Vagina (tissue), 2 donors: ENCODE measurements around the gene ISOC2. TPM values are rescaled to one million over a fixed set of nuclear protein-coding genes. Genes with fewer than 3 reads are reported as not detected.

ENCODE experiments used
- DNase-seq, 2 donors: peaks; one replicate each; pipeline ENCODE4 v3.0.0-alpha.2; 2017; ENCODE audit errors: extremely low spot score in 2 of 2
- H3K27ac ChIP-seq: fragments of 200-600 bp; sonication (generic); one replicate; pipeline ENCODE4 v1.5.1; 2019
- H3K27me3 ChIP-seq: fragments of 200-600 bp; sonication (generic); one replicate; pipeline ENCODE4 v1.5.1; 2019
- H3K36me3 ChIP-seq, 2 donors: fragments of 200-600 bp; sonication (generic); one replicate each; pipeline ENCODE4 v1.5.1; 2017 to 2019
- H3K4me1 ChIP-seq: fragments of 200-600 bp; sonication (generic); one replicate; pipeline ENCODE4 v1.5.1; 2019
- H3K4me3 ChIP-seq, 2 donors: fragments of 200-600 bp; sonication (generic); 1 replicate in 1 of 2; 2 replicates in 1 of 2; pipeline ENCODE4 v1.5.1; 2016 to 2019
- H3K9me3 ChIP-seq: fragments of 200-600 bp; sonication (generic); one replicate; pipeline ENCODE4 v1.5.1; 2019
- CTCF ChIP-seq, 3 experiments: fragments of 450-650 bp in 2 of 3; fragments of 200-600 bp in 1 of 3; sonication (generic) in 1 of 3; IDR thresholded peaks; one replicate each; pipeline ENCODE4 v1.5.1; 2017 to 2019; ENCODE audit warnings: antibody characterized with exemption in 3 of 3, mild to moderate bottlenecking in 2 of 3, moderate library complexity in 2 of 3
- POLR2A ChIP-seq, 2 donors: fragments of 450-650 bp; IDR thresholded peaks; one replicate each; pipeline ENCODE4 v1.6.1; 2017; ENCODE audit warnings: antibody characterized with exemption in 2 of 2, mild to moderate bottlenecking in 2 of 2, moderate library complexity in 2 of 2
- POLR2AphosphoS5 ChIP-seq, 2 donors: sonication (generic); formaldehyde crosslinking; IDR thresholded peaks; one replicate each; pipeline ENCODE4 v1.9.0; 2017; ENCODE audit warnings: antibody characterized with exemption in 2 of 2, mild to moderate bottlenecking in 2 of 2, low read depth in 1 of 2; ENCODE audit not compliant: insufficient read depth in 1 of 2
- intact Hi-C: fragments of 100-400 bp; cut with DNase I; formaldehyde crosslinking; loops from one replicate; pipeline ENCODE4 v1.15.1; 2023
- total RNA-seq: library from RNA; depleted of rRNA; stranded (reverse); fragments of >200 nt; gene quantifications from one replicate; pipeline ENCODE4 v1.2.3, GENCODE V29; 2016

The ISOC2 gene
- total RNA-seq, 1 donor from 2014 or later: 61.4 TPM

- Histone ChIP-seq H3K4me3 (no peak overlapping the region), H3K27ac (no peak overlapping the region), H3K27me3 (no peaks in the 10 kb centered on the region), H3K9me3 (no peaks in the 10 kb centered on the region), H3K4me1 (peaks cover 38% of the 10 kb centered on the region), H3K36me3 (no peaks in the 10 kb centered on the region)
- DNase-seq: no peak
- TF ChIP-seq CTCF (IDR thresholded peaks at IDR 0.05) (no peak), POLR2A (IDR thresholded peaks at IDR 0.05) (no peak), POLR2AphosphoS5 (IDR thresholded peaks at IDR 0.05; ENCODE audit: insufficient read depth in 1 of 2, low read depth in 1 of 2) (no peak)
- intact Hi-C loops: no loop called here
Observed at GRCh38 chr19:55464039-55464661, 2.7 kb upstream of the ISOC2 start.

GRCh38 chr19:55463583-55464031 lies 2.2 kb upstream of the ISOC2 start:
- H3K4me3 ChIP-seq: no peak overlapping the region
- no peaks in the 10 kb centered on the region for H3K9me3 ChIP-seq
- no peak overlapping the region for H3K27ac ChIP-seq
- intact Hi-C loops: no loop called here
- no peak for DNase-seq
- H3K4me1 ChIP-seq: peaks cover 38% of the 10 kb centered on the region
- TF ChIP-seq POLR2A (IDR thresholded peaks at IDR 0.05): no peak
- no peaks in the 10 kb centered on the region for H3K36me3 ChIP-seq
- no peaks in the 10 kb centered on the region for H3K27me3 ChIP-seq

- H3K27ac ChIP-seq: no peak overlapping the region
- DNase-seq: no peak
- H3K27me3 ChIP-seq: no peaks in the 10 kb centered on the region
- H3K9me3 ChIP-seq: no peaks in the 10 kb centered on the region
- no peaks in the 10 kb centered on the region for H3K36me3 ChIP-seq
- intact Hi-C loops: no loop called here
- TF ChIP-seq CTCF (IDR thresholded peaks at IDR 0.05): no peak
- no peak for TF ChIP-seq POLR2A (IDR thresholded peaks at IDR 0.05)
- TF ChIP-seq POLR2AphosphoS5 (IDR thresholded peaks at IDR 0.05; ENCODE audit: insufficient read depth in 1 of 2, low read depth in 1 of 2): no peak
- peaks cover 33% of the 10 kb centered on the region for H3K4me1 ChIP-seq
- H3K4me3 ChIP-seq: no peak overlapping the region
Observed at GRCh38 chr19:55462722-55463121, 1.3 kb upstream of the ISOC2 start.

- peaks cover 29% of the 10 kb centered on the region for H3K4me1 ChIP-seq
- H3K27ac ChIP-seq: peak overlapping the region; percentile 35
- intact Hi-C loops: no loop called here
- H3K27me3 ChIP-seq: no peaks in the 10 kb centered on the region
- no peaks in the 10 kb centered on the region for H3K9me3 ChIP-seq
- peak in 1 of 2 donors; percentile 27 for TF ChIP-seq POLR2A (IDR thresholded peaks at IDR 0.05)
- no peak for TF ChIP-seq CTCF (IDR thresholded peaks at IDR 0.05)
- peak in 1 of 2 donors; percentile 74 for TF ChIP-seq POLR2AphosphoS5 (IDR thresholded peaks at IDR 0.05; ENCODE audit: insufficient read depth in 1 of 2, low read depth in 1 of 2)
- no peaks in the 10 kb centered on the region for H3K36me3 ChIP-seq
- no peak for DNase-seq
- H3K4me3 ChIP-seq: peak overlapping the region; percentile 63 to 91
Observed at GRCh38 chr19:55461974-55462626, 658 bp upstream of the ISOC2 start.

- peak overlapping the region; percentile 80 for H3K27ac ChIP-seq
- H3K27me3 ChIP-seq: no peaks in the 10 kb centered on the region
- peak overlapping the region; percentile 60 to 91 for H3K4me3 ChIP-seq
- peaks cover 29% of the 10 kb centered on the region for H3K4me1 ChIP-seq
- no peak for DNase-seq
- TF ChIP-seq POLR2A (IDR thresholded peaks at IDR 0.05): no peak
- no peak for TF ChIP-seq POLR2AphosphoS5 (IDR thresholded peaks at IDR 0.05; ENCODE audit: insufficient read depth in 1 of 2, low read depth in 1 of 2)
- no peak for TF ChIP-seq CTCF (IDR thresholded peaks at IDR 0.05)
- no peaks in the 10 kb centered on the region for H3K9me3 ChIP-seq
- intact Hi-C loops: no loop called here
- peaks cover 0 to 5% of the 10 kb centered on the region in 2 donors for H3K36me3 ChIP-seq
Observed at GRCh38 chr19:55460670-55461258, 678 bp downstream of the ISOC2 start.
